NCI-H1436 (cell line): ENCODE results near the gene LCN10.

Experiments used
- DNase-seq: peaks from one replicate; lab custom pipeline; 2025; lab: John Stamatoyannopoulos, UW

The LCN10 gene

DNA sequence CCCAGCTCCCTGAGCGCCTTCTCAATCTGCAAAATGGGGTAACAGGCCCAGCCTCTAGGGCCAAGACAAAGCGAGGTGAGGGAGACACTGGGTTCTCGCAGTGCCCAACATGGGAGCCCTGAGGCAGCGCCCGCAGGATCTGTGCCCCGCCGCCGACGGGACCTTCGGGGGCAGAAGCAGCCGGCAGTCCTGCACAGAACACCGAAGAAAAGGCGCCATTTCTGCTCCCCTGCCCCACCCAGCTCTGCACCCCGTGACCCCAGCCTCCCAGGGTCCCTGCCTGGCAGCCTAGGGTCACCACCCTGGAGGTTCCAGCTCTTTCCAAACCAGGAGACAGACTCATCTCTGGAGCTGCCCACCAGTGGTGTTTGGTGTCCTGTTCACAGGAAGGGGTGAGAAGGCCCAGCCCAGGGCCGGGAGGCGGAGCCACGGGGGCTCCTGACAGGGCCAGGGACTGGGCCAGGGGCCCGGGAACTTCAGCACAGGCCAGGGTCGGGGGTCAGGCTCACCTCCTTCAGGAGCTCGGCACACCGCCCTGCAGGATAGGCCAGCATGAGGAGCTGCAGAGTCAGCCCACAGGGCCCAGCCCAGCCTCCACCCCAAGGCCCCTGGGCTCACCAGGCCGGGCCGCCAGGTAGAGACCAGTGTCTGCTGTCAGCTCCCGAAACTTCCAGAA, 12.0 kb upstream of the LCN10 start:
- no peak for DNase-seq

DNA sequence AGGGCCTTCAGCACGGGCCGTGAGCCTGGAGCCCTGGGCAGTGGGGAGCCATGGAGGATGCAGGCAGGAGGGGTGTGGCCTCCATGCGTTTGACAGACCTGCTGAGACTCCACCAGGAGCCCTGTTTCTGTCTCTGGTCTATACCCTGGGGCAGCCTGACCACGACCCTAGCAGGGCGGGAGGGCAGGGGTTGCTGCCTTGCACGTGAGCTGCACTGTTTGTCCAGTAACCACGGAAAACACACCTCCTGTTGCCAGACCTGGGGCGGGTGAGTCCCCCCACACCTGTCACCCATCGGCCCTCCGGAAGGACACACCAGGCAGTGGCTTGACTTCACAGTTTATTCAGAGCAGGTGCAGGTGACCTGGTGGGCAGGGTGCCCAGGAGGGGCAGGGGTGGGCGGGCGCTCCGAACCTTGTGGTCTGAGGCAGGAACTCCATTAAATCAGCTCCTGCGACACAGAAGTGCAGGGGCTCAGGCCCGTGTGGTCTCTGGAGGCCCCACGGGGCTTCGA, 11.4 kb upstream of the LCN10 start:
- DNase-seq = no peak

DNA sequence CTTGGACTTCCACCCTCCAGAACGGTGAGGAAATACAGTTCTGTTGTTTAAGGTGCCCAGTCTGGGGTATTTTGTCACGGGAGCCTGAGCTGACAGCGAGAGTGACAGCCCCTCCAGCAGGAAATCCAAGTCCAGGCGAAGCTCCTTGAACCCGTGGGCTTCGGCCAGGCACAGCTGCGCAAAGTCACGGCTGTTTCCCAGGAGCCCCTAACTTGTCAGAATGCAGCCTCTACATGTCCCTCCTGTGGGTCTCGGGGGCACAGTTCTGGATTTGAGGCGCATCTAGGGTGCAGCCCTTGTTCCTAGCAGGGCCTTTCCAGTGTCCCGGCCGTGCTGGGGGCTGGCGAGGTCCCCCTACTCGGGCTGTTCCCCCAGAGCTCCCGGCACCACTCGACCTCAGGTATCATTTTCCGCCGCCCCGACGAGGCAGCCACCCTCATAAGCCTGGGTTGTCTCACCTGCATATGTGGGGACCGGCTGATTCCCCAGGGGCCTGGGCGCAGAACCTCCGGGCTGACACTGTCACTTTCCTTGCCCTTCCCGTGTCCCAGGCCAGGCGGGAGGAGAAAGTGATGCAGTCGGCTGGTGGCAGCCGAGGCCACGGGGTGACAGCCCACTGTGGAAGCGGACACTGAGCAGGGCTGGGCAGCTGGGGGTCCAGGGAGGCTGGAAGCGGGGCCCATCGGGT, 10.8 kb upstream of the LCN10 start:
- no peak for DNase-seq

DNA sequence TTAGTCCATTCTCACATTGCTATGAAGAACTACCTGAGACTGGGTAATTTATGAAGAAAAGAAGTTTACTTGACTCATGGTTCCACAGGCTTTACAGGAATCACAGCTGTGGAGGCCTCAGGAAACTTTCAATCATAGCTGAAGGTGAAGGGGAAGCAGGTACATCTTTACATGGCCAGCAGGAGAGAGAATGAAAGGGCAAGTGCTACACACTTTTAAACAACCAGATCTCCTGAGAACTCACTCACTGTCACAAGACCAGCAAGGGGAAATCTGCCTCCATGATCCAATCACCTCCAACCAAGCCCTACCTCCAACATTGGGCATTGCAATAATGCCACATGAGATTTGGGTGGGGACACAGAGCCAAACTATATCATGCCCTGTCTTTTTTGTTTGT, 9.1 kb upstream of the LCN10 start:
- DNase-seq = no peak

DNA sequence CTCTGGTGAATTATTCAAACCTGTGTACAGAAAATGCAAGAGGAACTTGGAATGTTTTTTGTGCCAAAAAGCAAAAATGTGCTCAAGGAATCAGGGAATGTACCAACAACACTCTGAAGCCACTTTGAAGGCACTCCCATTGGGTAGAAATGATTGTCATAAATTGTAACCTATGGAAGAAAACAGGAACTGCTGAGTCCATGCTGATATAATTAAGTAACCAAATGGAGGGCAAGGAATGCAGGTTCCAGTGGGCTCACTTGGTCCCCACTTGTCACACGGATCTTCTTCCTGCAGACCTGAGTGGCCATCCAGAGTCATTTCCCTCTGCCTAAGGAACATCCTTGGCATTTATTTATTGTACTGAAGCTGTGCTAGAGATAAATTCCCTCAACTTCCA, 8.5 kb upstream of the LCN10 start:
- no peak for DNase-seq

DNA sequence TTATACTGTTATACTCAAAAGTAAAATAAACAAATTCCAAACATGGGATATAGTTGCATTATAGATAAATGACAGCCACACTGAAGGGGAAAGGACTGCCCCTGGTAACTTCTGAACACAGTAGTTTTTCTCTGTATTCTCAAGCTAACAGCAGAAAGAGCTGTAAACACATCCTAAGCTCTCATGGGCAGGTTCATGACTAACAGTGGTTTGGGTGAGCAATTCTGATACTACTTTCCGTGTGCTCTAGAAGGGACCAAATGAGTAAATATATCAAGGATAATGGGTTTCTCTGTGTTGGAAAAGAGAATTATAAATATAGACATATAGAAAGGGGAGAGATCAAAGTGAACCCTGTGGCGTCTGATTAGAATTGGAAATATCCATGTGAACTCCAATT, 7.8 kb upstream of the LCN10 start:
- no peak for DNase-seq

DNA sequence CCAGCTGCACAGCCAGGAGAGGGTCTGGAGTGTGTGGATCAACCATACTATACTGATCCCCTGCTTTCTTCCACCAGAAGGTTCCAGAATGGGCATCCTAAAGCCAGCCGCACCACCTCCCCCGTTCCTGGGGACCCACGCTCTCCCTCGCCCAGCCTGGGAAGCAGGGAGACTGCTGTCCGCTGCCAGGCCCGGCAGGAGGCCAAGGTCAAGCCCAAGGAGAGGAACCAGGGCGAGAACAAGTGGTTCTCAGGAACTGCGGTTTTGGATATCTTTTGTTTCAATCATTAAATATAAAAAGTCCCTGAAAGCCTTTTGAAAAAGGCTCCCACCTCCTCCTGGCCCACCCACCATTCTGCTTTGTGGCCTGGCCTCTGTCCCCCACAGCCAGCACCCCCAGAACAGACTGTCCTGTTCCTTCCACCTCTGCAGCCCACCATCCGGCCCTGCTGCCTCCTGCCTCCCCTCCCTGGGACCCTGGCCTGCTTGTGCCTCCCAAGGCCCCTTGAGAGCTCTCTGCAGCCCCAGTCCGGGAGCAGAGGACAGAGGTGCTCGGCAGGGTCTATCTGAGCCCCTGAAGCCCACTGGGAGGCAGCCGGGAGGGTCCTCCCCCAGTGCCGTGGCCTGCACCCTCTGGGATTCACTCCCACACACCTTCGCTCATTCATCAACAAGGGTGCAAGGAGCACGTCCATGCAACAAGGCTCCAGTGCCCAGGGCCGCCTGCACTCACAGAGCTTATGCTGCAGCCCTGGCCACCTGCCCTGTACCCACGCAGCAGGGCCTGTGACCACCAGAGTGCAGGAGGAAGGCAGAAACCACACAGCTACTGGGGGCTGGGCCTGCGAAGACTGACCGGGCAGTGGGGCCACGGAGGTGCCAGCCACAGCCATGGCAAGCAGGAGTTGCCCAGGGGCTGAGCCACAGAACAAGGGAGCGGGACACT, 6.2 kb upstream of the LCN10 start:
- DNase-seq = no peak

DNA sequence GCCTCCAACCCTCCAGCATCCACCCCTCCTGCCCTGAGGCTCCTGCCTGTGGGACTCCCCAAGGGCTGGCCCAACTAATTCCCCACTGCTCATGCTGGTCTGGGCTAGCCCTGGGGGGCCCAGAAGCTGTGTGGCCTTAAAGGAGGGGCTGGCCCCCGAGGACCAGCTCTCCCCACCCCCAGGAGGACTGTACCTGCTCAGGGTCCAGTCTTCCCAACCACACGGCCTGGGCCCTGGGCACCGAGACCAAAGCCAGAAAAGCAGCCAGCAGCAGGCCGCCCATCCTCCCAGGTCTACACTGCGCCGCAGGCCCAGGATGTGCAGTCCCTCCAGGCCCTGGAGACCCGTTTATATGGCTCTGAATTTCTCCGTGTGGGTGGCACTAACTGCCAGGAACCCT, 5.5 kb upstream of the LCN10 start, which contains the start of gene LCN6:
TSS of gene LCN6 (minus strand) at position 325 of the 400 bp plus-strand sequence. CDS start at position 283, 42 bp downstream.
- DNase-seq = no peak

DNA sequence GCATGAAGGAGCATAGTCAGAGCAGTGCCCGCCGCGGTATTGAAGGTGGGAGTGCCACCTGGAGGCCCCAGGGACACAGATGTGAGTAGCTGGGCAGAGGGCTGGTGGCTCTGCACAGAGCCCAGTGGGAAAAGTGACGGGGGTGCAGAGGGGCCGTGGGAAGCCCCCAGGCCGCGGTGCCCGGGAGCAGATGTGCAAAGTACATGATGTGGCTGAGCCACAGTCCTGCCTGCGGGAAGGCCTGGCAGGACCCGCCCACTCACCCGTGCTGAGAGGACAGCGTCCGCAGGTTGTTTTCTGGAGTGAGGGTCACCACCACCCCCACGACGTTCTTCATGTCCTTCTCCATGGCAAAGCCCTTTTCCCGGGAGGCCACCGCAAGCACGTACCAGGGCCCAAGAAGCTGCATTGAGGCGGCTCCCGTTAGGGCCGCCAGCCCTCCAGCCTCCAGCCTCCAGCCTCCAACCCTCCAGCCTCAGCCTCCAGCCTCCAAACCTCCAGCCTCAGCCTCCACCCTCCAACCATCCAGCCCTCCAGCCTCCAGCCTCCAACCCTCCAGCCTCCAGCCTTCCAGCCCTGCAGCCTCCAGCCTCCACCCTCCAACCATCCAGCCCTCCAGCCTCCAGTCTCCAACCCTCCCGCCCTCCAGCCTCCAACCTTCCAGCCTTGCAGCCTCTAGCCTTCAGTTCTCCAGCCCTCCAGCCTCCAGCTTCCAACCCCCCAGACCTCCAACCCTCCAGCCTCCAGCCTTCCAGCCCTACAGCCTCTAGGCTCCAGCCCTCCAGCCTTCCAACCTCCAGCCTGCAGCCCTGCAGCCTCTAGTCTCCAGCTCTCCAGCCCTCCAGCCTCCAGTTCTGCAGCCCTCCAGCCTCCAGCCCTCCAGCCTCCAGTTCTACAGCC, 4.7 kb upstream of the LCN10 start:
- no peak for DNase-seq

DNA sequence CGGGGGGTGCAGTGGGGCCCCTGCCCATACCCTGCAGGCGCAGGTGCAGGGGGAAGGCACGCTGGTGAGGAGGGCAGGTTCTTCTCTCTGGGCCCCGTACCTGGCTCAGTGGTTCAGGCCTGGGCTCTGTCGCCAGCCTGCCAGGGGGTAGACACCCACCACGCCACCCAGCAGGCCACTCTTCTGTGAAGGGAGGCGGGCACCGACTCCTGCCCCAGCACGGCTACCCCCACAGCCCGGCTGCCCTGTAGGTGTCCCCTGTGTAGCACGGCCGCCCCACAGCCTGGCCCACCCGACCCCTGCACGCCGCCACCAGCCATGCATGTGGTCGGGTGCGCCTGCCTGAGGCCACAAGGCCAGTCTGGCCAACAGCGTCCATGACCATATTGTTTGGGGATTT, 3.9 kb upstream of the LCN10 start:
- no peak for DNase-seq

DNA sequence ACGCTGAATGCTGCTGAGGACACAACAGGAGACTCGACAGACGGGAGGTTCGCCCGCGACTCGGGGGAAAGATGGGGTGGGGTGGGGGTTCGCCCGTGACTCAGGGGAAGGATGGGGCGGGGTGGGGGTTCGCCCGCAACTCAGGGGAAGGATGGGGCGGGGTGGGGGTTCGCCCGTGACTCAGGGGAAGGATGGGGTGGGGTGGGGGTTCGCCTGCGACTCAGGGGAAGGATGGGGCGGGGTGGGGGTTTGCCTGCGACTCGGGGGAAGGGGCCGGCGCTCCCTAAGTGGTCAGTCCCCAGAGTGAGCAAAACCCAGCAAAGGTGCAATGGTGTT, 3.4 kb upstream of the LCN10 start:
- DNase-seq = no peak

DNA sequence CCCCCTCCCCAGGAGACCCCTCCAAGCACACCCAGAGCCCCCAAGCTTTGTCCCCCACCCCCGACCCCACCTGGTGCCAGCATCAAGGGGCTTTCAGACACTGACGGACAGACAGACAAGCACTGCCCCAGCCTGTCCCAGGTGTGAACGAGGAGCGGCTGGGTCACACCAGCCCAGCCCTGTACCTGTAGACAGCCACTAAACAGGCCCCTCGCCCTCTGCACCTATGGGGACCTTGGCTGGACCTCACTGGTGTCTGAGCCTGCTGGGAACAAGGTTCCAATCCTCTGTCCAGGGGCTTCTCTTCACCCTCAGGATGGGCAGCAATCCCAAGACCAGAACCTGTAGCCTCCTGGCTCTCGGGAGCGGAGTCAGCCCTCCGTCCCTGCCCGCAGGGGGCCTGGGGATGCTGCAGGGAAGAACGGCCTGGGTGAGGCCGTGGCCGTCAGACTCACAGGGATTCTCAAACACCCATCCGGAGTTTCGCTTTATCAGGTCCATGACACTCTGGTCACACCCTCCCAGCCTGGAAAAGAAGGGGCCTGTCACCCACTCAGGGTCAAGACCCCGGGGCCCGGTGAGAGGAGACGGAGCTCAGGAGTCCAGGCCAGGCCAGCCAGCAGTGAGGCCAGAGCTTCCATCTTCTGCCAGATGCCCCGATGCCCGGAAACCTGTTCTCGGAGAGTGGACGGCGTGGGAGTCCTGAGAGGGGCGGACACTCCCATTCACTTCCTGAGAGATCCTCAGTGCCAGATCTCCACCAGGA, 2.8 kb upstream of the LCN10 start:
- DNase-seq = no peak

DNA sequence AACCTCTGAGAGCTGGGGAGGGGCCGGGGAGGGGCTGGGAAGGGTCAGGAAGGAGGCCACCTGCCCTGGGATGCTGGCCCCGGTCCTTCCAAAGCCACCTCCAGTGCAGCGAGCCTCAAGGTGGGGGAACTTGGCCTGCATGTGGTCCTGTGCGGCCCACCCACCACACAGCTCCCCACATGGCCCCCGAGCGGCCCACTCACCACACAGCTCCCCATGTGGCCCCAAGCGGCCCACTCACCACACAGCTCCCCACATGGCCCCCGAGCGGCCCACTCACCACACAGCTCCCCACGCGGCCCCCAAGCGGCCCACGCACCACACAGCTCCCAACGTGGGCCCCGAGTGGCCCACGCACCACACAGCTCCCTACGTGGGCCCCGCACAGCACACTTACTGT, 2.0 kb upstream of the LCN10 start:
- no peak for DNase-seq

DNA sequence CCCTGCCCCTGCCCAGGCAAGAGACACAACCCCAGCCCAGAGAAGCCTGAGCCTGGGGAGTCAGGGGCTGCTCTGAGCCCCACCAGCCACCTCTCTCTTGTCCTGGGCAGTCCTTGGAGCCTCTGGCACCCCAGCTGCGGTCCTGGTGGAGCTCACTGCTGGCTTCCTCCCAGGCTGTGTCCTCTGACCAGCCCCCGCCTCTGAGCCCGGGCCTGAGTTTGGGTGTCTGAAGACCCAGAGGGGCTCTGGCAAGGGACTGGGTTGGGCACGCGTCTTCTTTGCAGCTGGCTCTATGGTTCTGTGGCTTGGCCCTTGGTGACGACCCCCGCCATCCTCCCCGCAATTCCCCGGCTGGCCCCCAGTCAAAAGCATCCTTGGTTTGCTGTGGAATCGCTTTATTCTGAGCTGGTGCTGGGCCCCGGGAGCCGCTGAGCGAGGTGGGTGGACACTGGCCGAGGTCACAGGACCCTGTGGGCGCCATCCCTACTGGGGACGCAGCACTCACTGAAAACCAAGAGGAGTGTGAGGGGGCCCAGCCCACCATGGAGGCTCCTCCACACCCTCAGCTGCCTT, 985 bp upstream of the LCN10 start:
- no peak for DNase-seq

DNA sequence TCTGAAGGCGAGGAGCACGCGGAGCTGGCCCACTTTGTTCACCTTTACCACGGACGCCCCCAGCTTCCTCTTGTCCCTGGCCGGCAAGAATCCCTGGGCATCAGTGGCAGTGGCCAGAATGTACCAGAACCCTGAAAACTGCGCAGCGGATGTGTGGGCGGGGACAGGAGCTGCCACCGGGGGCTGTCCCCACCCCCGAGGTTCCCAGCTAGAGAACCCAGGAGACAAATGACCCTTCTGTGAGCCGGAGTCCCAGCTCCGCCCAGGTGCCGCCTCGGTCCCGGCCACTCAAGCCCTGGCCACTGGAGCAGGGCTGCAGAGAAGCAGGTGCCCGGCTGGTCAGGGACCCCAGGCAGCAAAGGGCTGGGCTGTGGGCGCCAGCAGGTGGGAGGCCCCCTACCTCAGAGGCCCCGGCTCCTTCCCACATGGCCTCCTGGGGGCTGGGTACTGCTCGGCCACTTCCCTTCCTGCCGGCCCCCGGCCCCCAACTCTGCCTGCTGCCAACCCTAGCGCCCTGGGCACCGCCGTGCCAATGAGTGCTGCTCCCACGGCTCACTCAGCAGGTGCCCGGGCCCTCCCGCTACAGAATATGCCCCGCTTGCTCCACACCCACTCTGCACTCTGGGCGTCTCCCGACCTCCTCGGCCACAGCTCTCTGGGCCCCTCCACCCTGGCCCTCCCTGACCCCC, 713 bp downstream of the LCN10 start:
- DNase-seq = no peak

DNA sequence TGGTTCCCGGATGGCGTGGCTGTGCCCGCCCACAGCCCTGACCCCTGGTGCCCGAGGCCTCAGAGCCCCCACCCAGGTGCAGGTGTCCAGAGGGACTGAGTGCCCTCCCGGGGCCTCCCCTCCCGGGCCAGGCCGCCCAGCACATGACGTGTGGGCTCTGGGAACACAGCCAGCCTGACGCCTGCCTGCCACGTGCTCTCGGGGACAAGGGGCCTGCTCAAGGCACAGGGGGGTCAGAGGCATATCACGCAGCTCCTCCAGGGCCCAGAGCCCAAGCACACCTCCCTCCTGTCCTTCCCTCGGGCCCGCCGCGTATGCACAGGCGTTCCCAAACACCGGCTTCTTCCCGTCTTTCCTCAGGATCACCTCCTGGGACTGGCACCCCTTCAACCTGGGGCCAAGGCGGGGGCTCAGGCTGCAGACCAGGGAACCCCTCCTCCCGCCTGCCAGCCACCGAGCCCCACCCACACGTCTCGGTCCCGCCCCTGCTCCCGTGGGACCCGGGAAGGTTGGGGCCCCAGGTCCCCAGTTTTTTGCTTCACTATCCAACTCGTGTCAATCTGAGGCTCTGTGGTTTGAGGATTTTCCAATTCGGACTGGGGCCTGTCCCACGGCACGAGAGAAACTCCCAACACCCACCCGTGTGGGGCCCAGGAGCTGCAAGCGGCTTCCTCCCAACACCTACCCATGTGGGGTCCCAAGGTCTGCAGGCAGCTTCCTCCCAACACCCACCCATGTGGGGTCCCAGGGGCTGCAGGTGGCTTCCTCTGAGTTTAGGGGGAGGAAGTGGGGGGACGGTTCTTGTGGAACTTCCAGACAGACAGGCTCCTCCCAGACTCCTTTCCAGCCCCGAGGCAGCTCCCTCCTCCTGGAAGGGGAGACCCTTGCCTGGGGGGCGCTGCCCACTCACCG, 1.5 kb downstream of the LCN10 start:
- no peak for DNase-seq

DNA sequence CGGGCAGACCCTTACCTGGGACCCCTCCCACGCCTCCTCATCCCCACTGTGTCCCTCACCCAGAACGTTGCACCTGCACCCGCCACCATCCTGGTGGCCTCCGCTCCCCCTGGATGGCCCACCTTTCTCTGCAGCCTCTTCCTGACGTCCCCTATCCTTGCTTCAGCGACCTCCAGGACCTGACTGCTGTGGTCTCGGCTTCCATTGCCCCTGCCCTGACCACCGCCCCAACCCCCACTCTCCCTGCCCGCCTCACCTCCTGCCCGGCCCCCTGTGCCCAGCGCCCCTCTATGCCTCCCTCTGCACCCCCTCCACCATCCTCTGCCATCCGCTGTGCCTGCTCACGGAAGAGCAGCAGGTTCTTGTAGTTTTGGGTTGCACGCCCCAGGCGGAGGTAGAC, 2.2 kb downstream of the LCN10 start:
- no peak for DNase-seq

DNA sequence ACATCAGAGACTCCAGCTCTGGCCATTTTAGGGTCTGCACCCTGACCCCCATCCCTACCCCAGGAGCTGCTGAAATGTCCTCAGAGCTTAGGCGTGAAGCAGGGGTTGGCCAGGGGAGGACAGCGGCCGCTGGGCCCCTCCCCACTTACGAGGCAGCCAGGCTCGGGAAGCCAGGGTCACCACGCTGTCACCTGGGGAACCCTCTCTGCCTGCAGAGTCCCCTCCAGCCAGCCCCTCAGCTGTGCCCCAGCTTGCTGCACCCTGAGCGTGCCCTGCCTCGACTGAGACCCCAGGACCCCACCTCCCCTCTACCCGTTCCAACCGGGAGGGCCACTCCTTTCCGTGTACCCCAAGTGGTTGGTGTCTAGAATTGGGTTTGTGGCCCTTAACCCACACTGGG, 2.7 kb downstream of the LCN10 start:
- no peak for DNase-seq

DNA sequence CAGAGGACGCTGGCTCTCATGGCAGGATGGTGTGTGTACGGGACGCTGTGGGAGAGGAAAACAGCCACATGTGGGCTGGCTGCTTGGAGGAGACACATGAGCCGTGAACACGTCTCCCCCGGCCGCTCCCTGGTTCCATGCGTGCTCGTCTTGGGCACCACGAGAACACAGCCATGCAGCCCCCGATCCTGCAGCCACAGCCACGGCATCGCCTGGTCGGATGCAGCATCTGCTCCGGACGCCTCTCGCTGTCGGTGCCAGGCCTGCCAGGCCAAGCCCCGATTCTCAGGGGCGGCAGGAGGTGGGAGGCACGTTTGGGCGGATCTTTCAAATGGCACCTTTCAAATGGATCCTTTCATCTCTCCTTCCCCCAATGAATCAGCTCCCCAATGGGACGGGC, 3.2 kb downstream of the LCN10 start:
- DNase-seq = no peak
